AG09319 (cell line): Measurements from ENCODE around the gene MRPS6.

Experiments
- DNase-seq: peaks from one replicate; pipeline ENCODE4 v3.0.0-alpha.2; 2010; ENCODE audit warnings: low read depth; ENCODE audit errors: extremely low read depth
- CTCF ChIP-seq: IDR thresholded peaks from 2 replicates; pipeline ENCODE4 v1.5.1; 2011; ENCODE audit warnings: low read depth, mild to moderate bottlenecking, inconsistent platforms, low read length, moderate library complexity

Gene MRPS6

GRCh38 chr21:34179204-34179935, 106.0 kb downstream of the MRPS6 start:
- no peak for DNase-seq
- no peak for TF ChIP-seq CTCF

GRCh38 chr21:34180407-34180806, 107.0 kb downstream of the MRPS6 start:
- TF ChIP-seq CTCF, result no peak
- no peak for DNase-seq

- DNase-seq, result no peak
These were observed 107.5 kb downstream of the MRPS6 start for GRCh38 chr21:34180826-34181359.

GRCh38 chr21:34181431-34182039, 108.2 kb downstream of the MRPS6 start:
- no peak for DNase-seq
- no peak for TF ChIP-seq CTCF

More at GRCh38 chr21:34180826-34181359, 107.5 kb downstream of the MRPS6 start:
- TF ChIP-seq CTCF, result no peak

- TF ChIP-seq CTCF, result no peak
- no peak for DNase-seq
These were observed 109.1 kb downstream of the MRPS6 start for GRCh38 chr21:34182436-34182835.

GRCh38 chr21:34183331-34183928, 110.1 kb downstream of the MRPS6 start:
- no peak for DNase-seq
- no peak for TF ChIP-seq CTCF

- no peak for TF ChIP-seq CTCF
- no peak for DNase-seq
These were observed 110.9 kb downstream of the MRPS6 start for GRCh38 chr21:34184232-34184631.
